B cell (primary cell): Measurements from ENCODE around the gene AGAP1. TPM values are rescaled to one million over a fixed set of nuclear protein-coding genes. Genes with fewer than 3 reads are reported as not detected.

Source experiments
- ATAC-seq: fragments of 200-7000 bp; cut with Tn5 transposase; one replicate; pipeline ENCODE4 v1.10.0; 2021; ENCODE audit warnings: low read depth, mild to moderate bottlenecking, moderate number of reproducible peaks, moderate library complexity
- CTCF ChIA-PET: fragments of 350-600 bp; sonication (Branson Sonifier 250); formaldehyde crosslinking; loops from one replicate; lab custom pipeline; 2021; ENCODE audit warnings: antibody characterized with exemption, inconsistent platforms; lab: Charles Lee
- POLR2A ChIA-PET: fragments of 350-600 bp; sonication (Branson Sonifier 250); formaldehyde crosslinking; loops from one replicate; lab custom pipeline; 2021; ENCODE audit warnings: antibody characterized with exemption; lab: Charles Lee
- DNase-seq: peaks from one replicate; pipeline ENCODE4 v3.0.0; 2013
- H2AFZ ChIP-seq: 2 replicates; pipeline ENCODE4 v1.6.1; 2012; ENCODE audit warnings: mild to moderate bottlenecking, low read depth, low read length; ENCODE audit not compliant: insufficient read depth, poor library complexity, severe bottlenecking
- H3K27ac ChIP-seq, 2 donors: 1 replicate in 1 of 2; 2 replicates in 1 of 2; pipeline ENCODE4 v1.5.1; 2012 to 2013; ENCODE audit warnings: low read length in 2 of 2, mild to moderate bottlenecking in 2 of 2, moderate library complexity in 1 of 2
- H3K27me3 ChIP-seq, 4 experiments: fragments of 200-600 bp in 1 of 4; sonication (generic) in 1 of 4; replicated peaks in 1 of 4; 1 replicate in 2 of 4; 2 replicates in 2 of 4; pipeline versions ENCODE4 v1.6.1 to v1.7.0; 2013 to 2016; ENCODE audit warnings: low read length in 3 of 4, mild to moderate bottlenecking in 2 of 4, mixed read lengths in 1 of 4, moderate library complexity in 1 of 4; ENCODE audit not compliant: insufficient read depth in 4 of 4, control insufficient read depth in 3 of 4; ENCODE audit errors: control extremely low read depth in 1 of 4
- H3K36me3 ChIP-seq, 2 experiments: replicated peaks in 1 of 2; 1 replicate in 1 of 2; 2 replicates in 1 of 2; pipeline versions ENCODE4 v1.6.1 to v1.7.1; 2013; ENCODE audit warnings: low read length in 1 of 2; ENCODE audit not compliant: insufficient read depth in 2 of 2, control insufficient read depth in 1 of 2; ENCODE audit errors: control extremely low read depth in 1 of 2, extremely low read depth in 1 of 2
- H3K4me1 ChIP-seq, 2 donors: fragments of 200-600 bp in 1 of 2; sonication (generic) in 1 of 2; 1 replicate in 1 of 2; 2 replicates in 1 of 2; pipeline versions ENCODE4 v1.5.1 to v1.6.1; 2013 to 2017; ENCODE audit warnings: low read length in 2 of 2; ENCODE audit not compliant: control insufficient read depth in 2 of 2, insufficient read depth in 2 of 2
- H3K4me2 ChIP-seq: replicated peaks from 2 replicates; pipeline ENCODE3; 2012; ENCODE audit warnings: mild to moderate bottlenecking, low read depth, low read length; ENCODE audit not compliant: poor library complexity, severe bottlenecking
- H3K4me3 ChIP-seq, 5 experiments: fragments of 200-600 bp in 1 of 5; sonication (generic) in 1 of 5; 1 replicate in 3 of 5; 2 replicates in 2 of 5; pipeline versions ENCODE4 v1.5.1 to v1.7.0; 2011 to 2016; ENCODE audit warnings: low read length in 4 of 5, mild to moderate bottlenecking in 4 of 5, low read depth in 2 of 5, control low read depth in 1 of 5, moderate library complexity in 1 of 5; ENCODE audit not compliant: insufficient read depth in 1 of 5; ENCODE audit errors: control extremely low read depth in 1 of 5, extremely low read depth in 1 of 5
- H3K79me2 ChIP-seq: fragments of 200-600 bp; sonication (generic); one replicate; pipeline ENCODE4 v1.6.0; 2016; ENCODE audit warnings: low read length; ENCODE audit not compliant: control insufficient read depth, insufficient read depth
- H3K9ac ChIP-seq: fragments of 200-600 bp; sonication (generic); 2 replicates; pipeline ENCODE4 v1.6.1; 2017; ENCODE audit warnings: mild to moderate bottlenecking, low read length, moderate library complexity
- H3K9me3 ChIP-seq, 3 donors: one replicate each; pipeline versions ENCODE4 v1.6.1 to v1.7.1; 2013; ENCODE audit warnings: low read length in 2 of 3; ENCODE audit not compliant: control insufficient read depth in 2 of 3, insufficient read depth in 1 of 3; ENCODE audit errors: control extremely low read depth in 1 of 3
- H4K20me1 ChIP-seq: 2 replicates; pipeline ENCODE4 v1.6.0; 2012; ENCODE audit warnings: mild to moderate bottlenecking, low read length; ENCODE audit not compliant: insufficient read depth, control insufficient read depth, poor library complexity, severe bottlenecking
- H3K27ac Mint-ChIP-seq: one replicate; pipeline ENCODE4 v1.8.0; 2021; ENCODE audit warnings: mixed read lengths
- H3K27me3 Mint-ChIP-seq: one replicate; pipeline ENCODE4 v1.8.0; 2021; ENCODE audit warnings: mixed read lengths
- H3K4me1 Mint-ChIP-seq: one replicate; pipeline ENCODE4 v1.8.0; 2021; ENCODE audit warnings: mixed read lengths
- H3K4me3 Mint-ChIP-seq: one replicate; pipeline ENCODE4 v1.8.0; 2021; ENCODE audit warnings: mixed read lengths
- H3K9me3 Mint-ChIP-seq: one replicate; pipeline ENCODE4 v1.8.0; 2022; ENCODE audit warnings: mixed read lengths; ENCODE audit not compliant: insufficient read depth
- CTCF ChIP-seq: fragments of 200-600 bp; IDR thresholded peaks from one replicate; pipeline ENCODE4 v1.8.0; 2022; ENCODE audit warnings: antibody characterized with exemption, mild to moderate bottlenecking
- EZH2 ChIP-seq: IDR thresholded peaks from 2 replicates; pipeline ENCODE4 v1.6.1; 2012; ENCODE audit warnings: borderline replicate concordance, low read depth, mild to moderate bottlenecking, moderate library complexity, low read length; ENCODE audit not compliant: insufficient read depth, poor library complexity, severe bottlenecking
- WGBS: methylation state at CpG from one replicate; pipeline ENCODE4 v1.1.5; 2013; ENCODE audit warnings: missing lambda C conversion rate; ENCODE audit not compliant: insufficient coverage; 5-methylcytosine and 5-hydroxymethylcytosine counted together
- intact Hi-C: fragments of 100-400 bp; cut with micrococcal nuclease; formaldehyde crosslinking; loops from one replicate; pipeline ENCODE4 v1.10.0; 2022
- polyA plus RNA-seq: library from polyadenylated mRNA; depleted of rRNA; stranded (reverse); fragments of >200 nt; gene quantifications from 2 replicates; pipeline ENCODE4 v1.2.3, GENCODE V29; 2012
- total RNA-seq, 2 donors: library from RNA; stranded (reverse); fragments of 120-200 nt in 1 of 2; gene quantifications; 1 replicate in 1 of 2; 2 replicates in 1 of 2; pipeline versions ENCODE4 v1.2.3 to v1.2.4, GENCODE V29; 2013 to 2022

Gene AGAP1
- total and polyA plus RNA-seq, 2 donors (not counting 1 experiment from before 2014, with no cell fraction given): 0.01 TPM; not detected in 1

DNA sequence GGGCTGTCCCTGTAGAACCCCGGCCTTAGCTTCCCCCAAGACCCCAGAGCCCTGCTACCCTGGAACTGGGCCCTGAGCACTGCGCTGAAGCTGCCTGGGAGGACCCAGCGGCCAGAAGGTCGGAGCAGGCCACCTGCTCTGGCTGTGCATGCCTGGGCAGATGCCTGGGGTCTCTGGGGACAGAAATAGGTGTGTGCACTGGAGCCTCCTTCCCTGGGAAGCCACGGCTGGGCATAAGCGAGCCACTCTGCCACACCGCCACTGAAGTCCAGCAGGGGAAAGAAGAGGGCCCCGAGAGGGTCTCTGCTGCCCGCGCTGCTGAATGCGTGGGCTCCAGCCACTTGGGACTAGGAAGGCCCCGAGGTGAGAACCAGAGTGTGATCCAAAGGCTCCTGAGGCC, 667.7 kb downstream of the AGAP1 start:
- Histone ChIP-seq H3K4me3 (no peak overlapping the region), H3K4me2 (no peak overlapping the region), H3K27me3 (peaks cover 0 to 67% (median 19%) of the 10 kb centered on the region in 4 experiments), H2AFZ (no peak overlapping the region), H3K36me3 (no peaks in the 10 kb centered on the region), H3K79me2 (no peaks in the 10 kb centered on the region), H3K9ac (no peak overlapping the region), H4K20me1 (no peaks in the 10 kb centered on the region), H3K4me1 (peaks cover 0 to 6% of the 10 kb centered on the region in 2 donors), H3K9me3 (peaks cover 0 to 19% (median 0%) of the 10 kb centered on the region in 3 donors), H3K27ac (no peak overlapping the region)
- peaks cover 6% of the 10 kb centered on the region for H3K4me1 Mint-ChIP-seq
- ChIA-PET CTCF (no interaction called here), POLR2A (no interaction called here)
- no peak for TF ChIP-seq EZH2
- DNase-seq (no peak), ATAC-seq (no peak)
- H3K27me3 Mint-ChIP-seq: peaks cover 45% of the 10 kb centered on the region
- H3K4me3 Mint-ChIP-seq: no peak overlapping the region
- 71% methylated on average over 12 of the region's 12 CpGs for WGBS
- no peak overlapping the region for H3K27ac Mint-ChIP-seq
- intact Hi-C loops: no loop called here
- no peaks in the 10 kb centered on the region for H3K9me3 Mint-ChIP-seq

DNA sequence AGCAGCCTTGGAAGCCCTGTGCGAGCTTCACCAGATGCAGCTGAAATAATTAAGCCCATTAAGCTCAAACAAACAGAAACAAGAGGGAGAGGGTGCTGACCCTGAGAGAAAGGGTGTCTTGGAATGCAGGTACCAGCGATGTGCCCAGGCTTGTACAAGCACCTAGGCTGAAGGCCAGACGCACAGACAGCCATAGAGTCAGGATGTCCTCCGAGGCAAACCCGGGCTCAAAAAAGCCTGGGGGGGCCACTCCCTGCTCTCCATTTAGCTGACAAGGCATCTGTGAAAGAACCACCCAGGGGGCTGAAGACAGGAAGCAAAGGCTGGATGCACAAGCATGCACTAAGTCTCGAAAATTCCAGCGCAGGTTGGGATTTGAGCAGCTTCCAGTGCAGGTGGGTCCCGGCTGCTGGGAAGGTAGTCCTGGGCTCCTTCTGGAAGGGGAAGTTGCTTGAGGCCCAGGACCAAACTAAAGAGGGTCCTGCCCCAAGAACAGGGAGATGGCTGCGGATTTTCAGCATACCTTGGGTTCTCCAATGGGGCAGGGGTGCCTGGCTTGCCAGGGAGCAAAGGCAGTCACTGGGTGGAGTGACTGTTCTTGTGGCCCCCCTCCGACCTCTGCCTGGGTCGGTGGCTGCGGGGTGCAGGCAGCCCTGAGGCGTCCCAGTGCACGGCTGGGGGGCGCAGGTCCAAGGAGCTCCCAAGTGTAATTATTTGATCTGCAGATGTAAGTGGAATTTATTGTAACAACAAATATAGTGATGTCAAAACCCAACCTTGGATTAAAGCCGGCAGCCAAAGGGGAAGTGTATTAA, 668.4 kb downstream of the AGAP1 start:
- Mint-ChIP-seq H3K27me3 (peaks cover 47% of the 10 kb centered on the region), H3K4me1 (peaks cover 10% of the 10 kb centered on the region), H3K4me3 (no peak overlapping the region), H3K27ac (no peak overlapping the region), H3K9me3 (no peaks in the 10 kb centered on the region)
- Histone ChIP-seq H3K36me3 (no peaks in the 10 kb centered on the region), H3K27ac (no peak overlapping the region), H3K9me3 (peaks cover 0 to 23% (median 0%) of the 10 kb centered on the region in 3 donors), H3K4me3 (no peak overlapping the region), H3K27me3 (peaks cover 0 to 73% (median 23%) of the 10 kb centered on the region in 4 experiments), H2AFZ (no peak overlapping the region), H3K4me2 (no peak overlapping the region), H3K4me1 (peaks cover 0 to 12% of the 10 kb centered on the region in 2 donors), H4K20me1 (no peaks in the 10 kb centered on the region), H3K79me2 (no peaks in the 10 kb centered on the region), H3K9ac (no peak overlapping the region)
- intact Hi-C loops: no loop called here
- ATAC-seq: no peak
- POLR2A ChIA-PET: no interaction called here
- DNase-seq: no peak
- no peak for TF ChIP-seq CTCF
- TF ChIP-seq EZH2: no peak
- CTCF ChIA-PET: no interaction called here
- 50% methylated on average over 12 of the region's 16 CpGs for WGBS
